Choroid plexus epithelial cell (primary cell): ENCODE results near the gene ITPKC.

Experiments
- DNase-seq: peaks from one replicate; pipeline ENCODE4 v3.0.0-alpha.2; 2010; ENCODE audit warnings: low read depth
- H3K4me3 ChIP-seq: 2 replicates; pipeline ENCODE4 v1.5.1; 2011; ENCODE audit warnings: low read depth, mild to moderate bottlenecking, control low read depth, low read length, moderate library complexity
- CTCF ChIP-seq: conservative IDR thresholded peaks from 2 replicates; pipeline ENCODE4 v1.5.1; 2011; ENCODE audit warnings: low read depth, mild to moderate bottlenecking, control low read depth, inconsistent platforms, low read length, moderate library complexity

Gene ITPKC

GRCh38 chr19:40689339-40690049 is 27.4 kb upstream of the ITPKC start:
- DNase-seq: no peak

DNA sequence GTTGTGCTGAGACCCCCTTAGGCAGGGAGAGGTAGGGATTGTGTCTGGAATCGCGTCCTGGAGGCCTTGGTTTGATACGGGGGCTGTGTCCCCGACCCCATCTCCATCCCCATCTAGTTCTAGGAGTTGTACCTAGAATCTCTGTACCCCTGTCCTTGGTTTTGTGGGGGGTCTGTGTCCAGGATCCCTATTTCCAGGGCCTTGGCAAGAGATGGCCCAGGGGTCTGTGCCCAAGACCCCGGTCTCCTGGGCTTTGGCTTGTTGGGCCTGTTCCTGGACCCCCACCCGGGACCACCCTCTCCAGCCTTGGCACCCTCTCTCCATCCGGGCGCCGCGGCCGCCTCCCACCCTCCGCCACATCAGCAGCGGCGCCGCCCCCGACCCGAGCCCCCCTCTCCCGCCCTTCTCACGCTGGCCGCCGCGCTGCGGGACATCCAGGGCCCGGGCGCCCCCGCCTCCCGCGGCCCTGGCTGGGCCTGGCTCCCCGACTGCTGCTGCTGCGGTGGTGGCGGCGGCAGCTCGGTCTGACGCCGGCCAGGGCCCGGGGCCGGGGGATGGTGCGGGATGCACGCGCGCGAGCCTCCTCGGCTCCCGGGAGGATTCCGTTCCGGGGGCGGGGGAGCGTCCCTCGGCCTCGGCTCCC is 26.7 kb upstream of the ITPKC start, which contains the start of gene NUMBL:
Gene NUMBL (minus strand): TSS at position 602 of the 643 bp plus-strand sequence. CDS start 168 bp downstream, at position 434.
- TF ChIP-seq CTCF: no peak
- H3K4me3 ChIP-seq: peak within 1 kb of the TSS; percentile 82
- no peak for DNase-seq

More at GRCh38 chr19:40689339-40690049, 27.4 kb upstream of the ITPKC start:
- TF ChIP-seq CTCF: no peak
- peak overlapping the region; percentile 82 for H3K4me3 ChIP-seq

DNA sequence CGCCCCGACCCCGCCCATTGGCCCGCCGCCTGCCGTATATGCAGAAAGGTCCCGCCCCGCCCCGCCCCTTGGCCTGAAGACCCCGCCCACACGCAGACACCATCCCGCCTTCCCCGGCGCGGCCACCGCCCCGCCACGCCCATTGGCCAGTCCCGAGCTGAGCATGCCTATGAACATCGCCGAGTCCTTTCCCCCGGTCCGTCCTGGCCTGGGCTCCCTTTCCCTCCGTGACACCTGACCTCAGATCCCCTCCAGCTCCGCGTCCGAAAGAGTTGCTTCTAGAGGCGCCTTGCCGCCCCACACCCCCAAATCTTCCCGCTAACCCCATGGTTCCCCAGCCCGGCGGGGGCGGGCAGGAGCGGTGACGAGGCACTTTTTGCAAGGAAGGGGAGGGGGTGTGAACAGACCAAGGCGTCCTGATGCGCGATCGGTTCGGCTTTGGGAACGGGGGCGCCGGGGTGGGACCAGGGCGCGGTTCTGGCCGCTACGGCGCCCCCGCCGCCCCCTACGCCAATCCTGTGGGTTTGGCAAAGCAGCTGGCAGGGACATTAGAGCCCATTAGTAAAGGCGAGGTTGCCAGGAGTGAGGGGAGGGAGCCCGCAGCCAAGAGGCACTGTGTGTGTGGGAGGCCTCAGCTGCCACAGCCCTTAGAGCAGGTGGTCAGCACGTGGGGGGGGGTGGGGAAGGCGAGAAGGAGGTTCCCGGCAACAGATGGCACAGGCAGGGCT is 26.1 kb upstream of the ITPKC start:
- H3K4me3 ChIP-seq: peak overlapping the region; percentile 82
- no peak for TF ChIP-seq CTCF
- peak; percentile 94 for DNase-seq

DNA sequence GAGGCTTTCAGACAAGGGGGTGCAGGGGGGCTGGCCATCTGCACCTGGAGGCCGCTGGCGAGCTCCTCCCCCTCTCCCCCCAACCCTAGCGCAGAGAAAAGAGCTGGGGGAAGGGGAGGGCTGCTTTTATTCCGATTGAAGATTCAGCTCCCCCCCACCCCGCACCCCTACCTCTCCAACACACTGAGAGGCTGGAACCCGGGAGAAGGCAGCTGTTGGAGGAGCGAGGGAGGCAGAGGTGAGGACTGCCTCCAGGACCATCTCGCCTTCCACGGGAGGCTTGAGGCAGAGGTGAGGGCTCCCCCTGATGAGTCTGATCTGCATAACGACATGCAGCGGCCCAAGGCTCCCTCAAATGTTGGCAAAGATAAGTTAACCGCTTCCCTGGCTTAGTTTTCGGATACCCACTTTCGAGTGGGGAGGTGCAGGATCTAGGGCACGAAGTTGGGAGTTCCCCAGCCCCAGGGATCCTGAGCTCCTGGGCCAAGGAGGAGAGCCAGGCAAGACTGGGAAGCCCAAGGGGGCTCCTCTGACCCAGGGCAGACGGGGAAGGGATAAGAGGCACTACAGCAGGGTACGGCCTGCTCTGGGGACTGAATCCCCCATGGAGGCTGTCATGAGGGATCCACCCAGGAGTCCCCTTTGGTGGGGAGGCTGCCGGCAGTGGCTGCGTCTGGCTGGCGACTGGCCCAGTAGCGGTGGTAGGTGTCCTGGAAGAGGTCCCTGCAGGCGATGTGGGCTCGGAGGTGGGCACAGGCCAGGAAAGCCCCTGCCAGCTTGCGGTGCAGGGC is 25.3 kb upstream of the ITPKC start:
- peak overlapping the region; percentile 47 for H3K4me3 ChIP-seq
- no peak for TF ChIP-seq CTCF
- DNase-seq: no peak

DNA sequence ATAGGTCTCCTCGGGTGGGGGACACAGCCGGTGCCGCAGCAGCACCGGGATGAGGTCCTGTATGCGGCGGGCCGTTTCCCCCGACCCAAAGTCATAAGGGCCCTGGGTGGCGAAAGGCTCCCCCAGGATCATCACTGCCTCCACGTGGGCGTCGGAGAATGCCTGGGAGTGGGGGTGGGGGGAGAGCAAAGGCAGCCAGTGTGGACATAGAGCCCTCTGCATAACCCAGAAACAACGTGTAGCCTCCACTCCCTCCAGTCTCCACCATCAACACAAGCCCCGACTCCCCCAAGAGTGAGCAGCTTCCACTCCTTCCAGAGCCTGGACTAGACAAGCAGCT is 24.7 kb upstream of the ITPKC start:
- no peak for TF ChIP-seq CTCF
- H3K4me3 ChIP-seq: no peak overlapping the region
- DNase-seq: no peak

DNA sequence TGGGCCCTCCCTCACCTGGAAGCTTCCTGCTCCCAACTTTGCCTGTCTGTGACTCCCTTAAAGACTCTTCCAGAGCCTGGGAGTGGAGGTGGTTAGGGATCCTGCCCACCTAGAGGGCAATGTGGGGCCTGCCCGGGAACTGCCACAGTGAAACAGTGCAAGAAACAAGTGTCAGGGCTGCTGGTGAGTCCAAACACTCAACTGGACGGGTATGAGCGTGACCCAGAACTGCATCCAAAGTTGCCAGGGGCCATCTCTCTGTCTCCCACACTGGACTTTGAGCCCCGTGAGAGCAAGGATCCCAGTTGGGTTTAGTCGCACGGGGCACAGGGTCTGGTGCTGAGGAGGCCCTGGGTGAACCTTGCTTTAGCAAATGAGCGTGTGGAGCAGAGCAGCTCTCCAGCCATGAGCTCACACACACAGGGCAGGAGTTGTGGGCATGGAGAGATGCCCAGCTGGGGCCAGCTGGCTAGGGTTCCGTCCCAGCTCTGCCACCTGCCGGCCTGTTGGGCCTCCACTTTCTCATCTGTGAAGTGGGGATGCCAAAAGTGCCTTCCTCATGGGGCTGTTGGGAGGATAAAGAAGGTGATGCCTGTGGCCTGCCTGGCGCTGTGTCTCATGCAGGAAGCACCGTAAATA is 23.6 kb upstream of the ITPKC start:
- no peak for TF ChIP-seq CTCF
- DNase-seq: no peak
- H3K4me3 ChIP-seq: no peak overlapping the region
